Vagina (tissue), 2 donors: ENCODE results near the gene CASKIN2.

Experiments
- POLR2AphosphoS5 ChIP-seq, 2 donors: sonication (generic); formaldehyde crosslinking; IDR thresholded peaks; one replicate each; pipeline ENCODE4 v1.9.0; 2017; ENCODE audit warnings: antibody characterized with exemption in 2 of 2, mild to moderate bottlenecking in 2 of 2, low read depth in 1 of 2; ENCODE audit not compliant: insufficient read depth in 1 of 2
- TF ChIP-seq, protein P1 (sequence below), 3 experiments: fragments of 450-650 bp in 2 of 3; fragments of 200-600 bp in 1 of 3; sonication (generic) in 1 of 3; IDR thresholded peaks; one replicate each; pipeline ENCODE4 v1.5.1; 2017 to 2019; ENCODE audit warnings: antibody characterized with exemption in 3 of 3, mild to moderate bottlenecking in 2 of 3, moderate library complexity in 2 of 3

DNA sequence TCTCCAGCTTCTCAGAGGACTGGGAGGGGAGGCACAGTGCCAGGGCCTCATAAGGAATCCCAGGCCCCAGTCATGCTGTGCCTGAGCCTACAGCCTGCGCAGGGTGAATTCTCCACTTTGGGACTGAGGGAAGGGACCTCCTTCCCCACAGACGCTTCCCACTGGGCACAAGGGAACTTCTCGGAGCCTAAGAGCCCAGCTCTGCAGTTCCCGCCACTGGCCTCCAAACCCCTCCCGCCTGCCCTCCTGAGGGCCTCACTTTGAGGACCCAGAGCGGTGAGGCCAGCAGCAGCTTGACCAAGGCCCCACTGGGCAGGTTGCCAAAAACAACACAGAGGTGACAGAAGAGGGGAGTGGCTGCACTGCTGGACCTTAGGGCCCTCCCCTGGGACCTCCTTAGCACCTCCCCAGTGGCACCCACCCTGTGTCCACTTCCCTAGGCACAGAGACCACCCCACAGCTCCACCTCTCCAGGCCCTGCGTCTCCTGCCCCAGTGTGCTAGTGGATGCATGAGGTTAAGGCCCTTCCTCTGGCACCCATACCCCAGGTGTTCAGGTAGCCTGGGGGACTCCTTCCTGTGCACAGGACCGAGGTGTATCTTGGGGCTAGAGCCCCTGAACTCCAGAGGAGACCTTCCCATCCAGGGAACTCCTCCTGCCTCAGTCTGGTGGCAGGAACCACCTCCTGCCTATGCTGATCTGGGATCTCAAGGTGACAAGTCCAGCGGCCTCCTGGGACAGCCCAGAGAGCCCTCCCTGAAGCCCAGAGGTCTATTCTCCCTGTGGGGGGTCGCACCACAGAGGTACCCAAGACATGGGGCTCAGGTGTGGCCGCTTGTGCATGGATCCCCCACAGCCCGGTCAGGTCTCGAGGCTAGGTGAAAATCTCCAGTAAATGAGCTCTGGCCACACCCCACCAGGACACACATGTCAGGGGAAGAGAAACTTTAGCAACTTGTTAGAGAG is 3.4 kb downstream of the CASKIN2 start:
- TF ChIP-seq, protein P1, sequence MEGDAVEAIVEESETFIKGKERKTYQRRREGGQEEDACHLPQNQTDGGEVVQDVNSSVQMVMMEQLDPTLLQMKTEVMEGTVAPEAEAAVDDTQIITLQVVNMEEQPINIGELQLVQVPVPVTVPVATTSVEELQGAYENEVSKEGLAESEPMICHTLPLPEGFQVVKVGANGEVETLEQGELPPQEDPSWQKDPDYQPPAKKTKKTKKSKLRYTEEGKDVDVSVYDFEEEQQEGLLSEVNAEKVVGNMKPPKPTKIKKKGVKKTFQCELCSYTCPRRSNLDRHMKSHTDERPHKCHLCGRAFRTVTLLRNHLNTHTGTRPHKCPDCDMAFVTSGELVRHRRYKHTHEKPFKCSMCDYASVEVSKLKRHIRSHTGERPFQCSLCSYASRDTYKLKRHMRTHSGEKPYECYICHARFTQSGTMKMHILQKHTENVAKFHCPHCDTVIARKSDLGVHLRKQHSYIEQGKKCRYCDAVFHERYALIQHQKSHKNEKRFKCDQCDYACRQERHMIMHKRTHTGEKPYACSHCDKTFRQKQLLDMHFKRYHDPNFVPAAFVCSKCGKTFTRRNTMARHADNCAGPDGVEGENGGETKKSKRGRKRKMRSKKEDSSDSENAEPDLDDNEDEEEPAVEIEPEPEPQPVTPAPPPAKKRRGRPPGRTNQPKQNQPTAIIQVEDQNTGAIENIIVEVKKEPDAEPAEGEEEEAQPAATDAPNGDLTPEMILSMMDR (IDR thresholded peaks at IDR 0.05): no peak
- TF ChIP-seq POLR2AphosphoS5 (IDR thresholded peaks at IDR 0.05; ENCODE audit: insufficient read depth in 1 of 2, low read depth in 1 of 2): no peak
